ENCODE measurements around the gene CTXN3. TPM values are rescaled to one million over a fixed set of nuclear protein-coding genes. Genes with fewer than 3 reads are reported as not detected.

The CTXN3 gene
- total RNA-seq, 4 donors from 2014 or later = 0.13 TPM; not detected in 3

DNA sequence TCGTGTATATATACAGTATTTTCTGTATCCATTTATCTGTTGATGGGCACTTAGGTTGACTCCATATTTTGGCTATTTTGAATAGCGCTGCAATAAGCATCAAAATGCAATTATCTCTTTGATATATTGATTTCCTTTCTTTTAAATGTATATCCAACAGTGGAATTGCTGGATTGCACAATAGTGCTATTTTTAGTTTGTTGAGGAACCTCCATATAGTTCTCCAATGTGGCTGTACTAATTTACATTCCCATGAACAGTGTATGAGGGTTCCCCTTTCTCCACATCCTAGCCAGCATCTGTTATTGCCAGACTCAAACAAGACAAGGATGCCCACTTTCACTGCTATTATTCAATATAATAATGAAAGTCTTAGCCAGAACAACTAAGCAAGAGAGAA lies 9.1 kb upstream of the CTXN3 start:
- H3K27me3 ChIP-seq = no peaks in the 10 kb centered on the region
- H3K4me3 ChIP-seq = no peak overlapping the region
- no peak for TF ChIP-seq POLR2A (IDR thresholded peaks at IDR 0.05)
- TF ChIP-seq, protein P1, sequence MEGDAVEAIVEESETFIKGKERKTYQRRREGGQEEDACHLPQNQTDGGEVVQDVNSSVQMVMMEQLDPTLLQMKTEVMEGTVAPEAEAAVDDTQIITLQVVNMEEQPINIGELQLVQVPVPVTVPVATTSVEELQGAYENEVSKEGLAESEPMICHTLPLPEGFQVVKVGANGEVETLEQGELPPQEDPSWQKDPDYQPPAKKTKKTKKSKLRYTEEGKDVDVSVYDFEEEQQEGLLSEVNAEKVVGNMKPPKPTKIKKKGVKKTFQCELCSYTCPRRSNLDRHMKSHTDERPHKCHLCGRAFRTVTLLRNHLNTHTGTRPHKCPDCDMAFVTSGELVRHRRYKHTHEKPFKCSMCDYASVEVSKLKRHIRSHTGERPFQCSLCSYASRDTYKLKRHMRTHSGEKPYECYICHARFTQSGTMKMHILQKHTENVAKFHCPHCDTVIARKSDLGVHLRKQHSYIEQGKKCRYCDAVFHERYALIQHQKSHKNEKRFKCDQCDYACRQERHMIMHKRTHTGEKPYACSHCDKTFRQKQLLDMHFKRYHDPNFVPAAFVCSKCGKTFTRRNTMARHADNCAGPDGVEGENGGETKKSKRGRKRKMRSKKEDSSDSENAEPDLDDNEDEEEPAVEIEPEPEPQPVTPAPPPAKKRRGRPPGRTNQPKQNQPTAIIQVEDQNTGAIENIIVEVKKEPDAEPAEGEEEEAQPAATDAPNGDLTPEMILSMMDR (IDR thresholded peaks at IDR 0.05) = no peak
- no peak for DNase-seq
- H3K27ac ChIP-seq = no peak overlapping the region
- intact Hi-C loops (cut with DNase I) = no loop called here
- H3K4me1 ChIP-seq = peaks cover 0 to 4% (median 2%) of the 10 kb centered on the region in 3 donors
- WGBS, 2 donors = 65 to 95% methylated on average over 2 of the region's 2 CpGs
- H3K36me3 ChIP-seq = no peaks in the 10 kb centered on the region
- no peaks in the 10 kb centered on the region for H3K9me3 ChIP-seq

DNA sequence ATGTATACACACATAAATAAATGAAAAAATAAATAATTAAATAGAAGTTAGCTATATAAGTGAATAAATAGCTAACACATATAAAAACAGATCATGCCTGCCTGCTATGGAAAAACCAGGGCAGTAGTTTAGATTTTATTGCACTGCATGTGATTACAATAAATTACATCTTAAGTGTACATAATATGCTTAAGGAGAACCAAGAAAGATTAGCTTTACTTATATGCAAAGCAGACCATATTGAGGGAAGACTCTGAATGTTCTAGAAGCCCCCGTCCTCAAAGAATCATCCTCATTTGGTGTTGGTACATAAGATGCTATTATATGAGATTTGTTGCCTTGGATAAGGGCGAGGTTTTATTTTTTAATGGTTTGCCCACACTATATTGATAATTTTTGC lies 5.9 kb upstream of the CTXN3 start:
- no peak overlapping the region for H3K27ac ChIP-seq
- DNase-seq = no peak
- no peaks in the 10 kb centered on the region for H3K36me3 ChIP-seq
- no peaks in the 10 kb centered on the region for H3K9me3 ChIP-seq
- peaks cover 0 to 35% (median 21%) of the 10 kb centered on the region in 3 donors for H3K4me1 ChIP-seq
- no peaks in the 10 kb centered on the region for H3K27me3 ChIP-seq
- 90 to 97% methylated on average over 2 of the region's 2 CpGs for WGBS, 2 donors
- H3K4me3 ChIP-seq = no peak overlapping the region
- TF ChIP-seq, protein P1 (IDR thresholded peaks at IDR 0.05) = no peak
- no peak for TF ChIP-seq POLR2A (IDR thresholded peaks at IDR 0.05)
- intact Hi-C loops (cut with DNase I) = no loop called here

DNA sequence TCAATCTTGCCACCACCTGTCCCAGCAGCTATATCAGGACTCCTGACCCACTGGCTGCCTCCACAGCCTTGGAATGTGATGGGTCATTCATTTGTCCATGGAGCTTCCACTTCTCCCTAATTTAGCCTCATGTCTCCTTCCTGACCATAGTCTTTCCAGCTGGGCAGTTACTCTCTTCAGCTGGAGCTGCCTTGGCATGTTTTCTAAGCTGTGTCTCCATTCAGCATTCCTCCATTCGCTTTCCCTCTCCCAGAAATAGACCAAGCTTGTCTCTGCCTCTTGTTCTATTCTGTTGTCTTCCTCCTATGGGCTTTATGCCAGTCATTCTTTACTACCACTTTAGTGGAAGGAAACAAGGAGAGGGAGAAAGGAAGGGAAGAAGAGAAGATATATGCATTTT lies 5.3 kb upstream of the CTXN3 start:
- Histone ChIP-seq H3K9me3 (no peaks in the 10 kb centered on the region), H3K27ac (no peak overlapping the region), H3K4me1 (peaks cover 0 to 42% (median 24%) of the 10 kb centered on the region in 3 donors), H3K27me3 (no peaks in the 10 kb centered on the region), H3K36me3 (no peaks in the 10 kb centered on the region), H3K4me3 (no peak overlapping the region)
- intact Hi-C loops (cut with DNase I) = no loop called here
- no peak for TF ChIP-seq POLR2A (IDR thresholded peaks at IDR 0.05)
- TF ChIP-seq, protein P1 (IDR thresholded peaks at IDR 0.05) = no peak
- no peak for DNase-seq
- WGBS, 2 donors = 44 to 50% methylated on average over 1 of the region's 1 CpG

DNA sequence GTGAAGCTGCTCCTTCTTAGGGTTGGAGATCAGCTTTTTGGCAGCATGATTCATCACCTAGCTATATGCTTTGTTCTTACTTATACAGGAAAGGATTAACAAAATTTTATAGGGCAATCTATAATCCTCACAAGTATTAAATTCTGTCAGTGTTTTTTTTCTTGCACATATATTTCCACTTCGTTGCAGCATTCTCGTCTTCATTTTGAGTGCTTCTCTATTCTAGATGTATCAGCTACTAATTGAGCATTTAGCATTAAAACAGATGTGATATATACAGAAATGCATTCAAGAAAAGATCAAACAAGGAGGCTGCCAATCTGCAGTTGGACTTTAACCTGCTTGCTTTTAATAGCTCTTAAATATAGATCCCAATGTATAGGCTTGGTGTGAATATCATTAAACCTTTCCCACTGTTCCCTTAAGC lies 3.6 kb upstream of the CTXN3 start:
- no peaks in the 10 kb centered on the region for H3K36me3 ChIP-seq
- H3K27me3 ChIP-seq = no peaks in the 10 kb centered on the region
- H3K9me3 ChIP-seq = no peaks in the 10 kb centered on the region
- TF ChIP-seq, protein P1 (IDR thresholded peaks at IDR 0.05) = no peak
- no peak for TF ChIP-seq POLR2A (IDR thresholded peaks at IDR 0.05)
- WGBS, 2 donors = 25 to 51% methylated on average over 2 of the region's 2 CpGs
- H3K27ac ChIP-seq = no peak overlapping the region
- intact Hi-C loops (cut with DNase I) = no loop called here
- no peak overlapping the region for H3K4me3 ChIP-seq
- no peak for DNase-seq
- peaks cover 0 to 59% (median 32%) of the 10 kb centered on the region in 3 donors for H3K4me1 ChIP-seq

GRCh38 chr5:127647361-127647958 lies 1.4 kb upstream of the CTXN3 start:
- Histone ChIP-seq H3K27me3 (no peaks in the 10 kb centered on the region), H3K4me3 (no peak overlapping the region), H3K36me3 (no peaks in the 10 kb centered on the region), H3K27ac (peak overlapping the region; percentile 8 to 71 (median 49)), H3K4me1 (peaks cover 0 to 66% (median 35%) of the 10 kb centered on the region in 3 donors), H3K9me3 (no peaks in the 10 kb centered on the region)
- intact Hi-C loops (cut with DNase I) = no loop called here
- no peak for DNase-seq
- no peak for TF ChIP-seq POLR2A (IDR thresholded peaks at IDR 0.05)
- TF ChIP-seq, protein P1 (IDR thresholded peaks at IDR 0.05) = no peak
- WGBS, 2 donors = 44 to 46% methylated on average over 8 of the region's 8 CpGs
